HG02840 (cell line): Measurements from ENCODE around the gene PLEKHG3.
"Not testable (repeated sequence)": the region's sequence is repeated elsewhere in the genome, so short reads cannot be mapped to it uniquely, and the experiment has no call there.

Source experiments
- ATAC-seq: cut with Tn5 transposase; IDR thresholded peaks from one replicate; pipeline ENCODE4 v1.9.1; 2021; ENCODE audit warnings: mild to moderate bottlenecking, moderate library complexity, moderate number of reproducible peaks; ENCODE audit not compliant: unreplicated experiment, low FRiP score

The PLEKHG3 gene

DNA sequence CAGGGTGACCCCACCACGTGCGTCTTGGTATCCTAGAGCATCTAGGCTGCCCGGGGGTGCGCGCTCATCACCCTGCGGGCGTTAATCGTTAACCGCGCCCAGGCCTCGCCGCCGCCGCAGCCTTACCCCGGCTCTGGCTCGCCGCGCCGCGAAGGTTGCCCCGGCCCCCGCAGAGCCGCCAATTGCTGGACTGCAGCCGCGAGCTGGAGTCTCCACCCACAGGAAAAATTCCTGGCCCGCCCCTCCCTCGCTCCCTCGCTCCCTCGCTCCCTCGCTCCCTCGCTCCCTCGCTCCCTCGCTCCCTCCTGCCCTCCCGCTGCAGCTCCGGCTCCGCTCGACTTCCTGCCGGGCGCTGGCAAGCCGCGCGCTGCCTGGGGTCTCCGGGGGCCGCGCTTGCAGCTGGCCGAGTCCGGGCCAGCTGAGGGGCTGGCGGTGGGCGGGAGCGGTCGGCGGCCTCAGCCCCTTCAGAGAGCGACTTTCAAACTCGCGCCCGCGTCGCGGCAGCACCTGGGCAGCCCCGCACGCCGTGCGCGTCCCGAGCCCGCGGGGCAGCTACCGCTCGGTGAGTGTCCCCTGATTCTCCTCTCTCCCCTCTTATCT lies at the start of gene PLEKHG3:
Gene PLEKHG3 (plus strand): TSS at position 282 of the 600 bp plus-strand sequence. CDS start 23,208 bp downstream, outside the sequence.
- ATAC-seq, result no peak

DNA sequence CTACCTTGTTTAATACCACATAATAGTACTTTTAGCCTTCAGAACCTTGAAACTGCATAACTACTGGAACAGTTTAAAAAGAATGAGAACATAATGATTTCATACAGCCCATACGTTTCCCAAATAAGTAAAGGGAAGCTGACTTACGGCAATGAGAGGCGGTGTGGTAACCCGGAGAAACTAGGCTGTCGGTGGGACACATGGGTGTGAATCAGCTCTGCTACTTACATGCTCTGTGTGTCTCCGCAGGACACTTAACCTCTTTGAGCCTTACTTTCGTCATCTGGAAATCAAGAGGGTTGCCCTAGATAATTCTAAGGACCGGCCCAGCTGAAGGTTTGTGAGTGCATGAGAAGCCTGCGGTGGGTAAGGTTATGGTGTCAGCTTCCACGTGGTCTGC lies 49.3 kb upstream of the PLEKHG3 start:
- ATAC-seq, result no peak

DNA sequence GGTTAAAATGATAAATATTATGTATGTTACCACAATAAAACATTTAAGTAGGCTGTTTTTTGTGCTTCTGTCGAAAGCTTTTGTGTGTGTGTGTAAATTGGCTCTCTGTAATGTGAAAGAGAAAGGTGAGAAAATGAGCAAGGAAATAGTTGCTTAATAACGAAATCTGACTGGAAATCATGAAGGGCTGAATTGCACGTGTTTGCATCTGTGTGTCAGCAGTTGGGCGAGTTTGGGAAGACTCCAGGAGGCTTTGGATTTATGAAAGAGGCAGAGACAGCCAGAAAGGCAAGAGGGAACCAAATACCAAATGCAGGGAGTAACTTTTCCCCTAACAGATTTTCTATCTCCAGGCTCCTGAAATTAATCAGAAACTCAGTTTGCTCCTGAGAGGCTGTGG lies 47.2 kb upstream of the PLEKHG3 start:
- no peak for ATAC-seq

DNA sequence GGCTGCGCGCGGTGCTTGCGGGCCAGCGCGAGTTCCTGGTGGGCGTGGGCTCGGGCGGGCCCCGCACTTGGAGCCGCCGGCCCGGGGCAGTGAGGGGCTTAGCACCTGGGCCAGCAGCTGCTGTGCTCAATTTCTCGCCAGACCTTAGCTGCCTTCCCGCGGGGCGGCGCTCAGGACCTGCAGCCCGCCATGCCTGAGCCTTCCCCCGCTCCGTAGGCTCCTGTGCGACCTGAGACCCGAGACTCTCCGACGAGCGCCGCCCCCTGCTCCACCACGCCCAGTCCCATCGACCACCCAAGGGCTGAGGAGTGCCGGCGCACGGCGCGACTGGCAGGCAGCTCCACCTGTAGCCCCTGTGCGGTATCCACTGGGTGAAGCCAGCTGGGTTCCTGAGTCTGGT lies 46.0 kb upstream of the PLEKHG3 start:
- ATAC-seq, result no peak

DNA sequence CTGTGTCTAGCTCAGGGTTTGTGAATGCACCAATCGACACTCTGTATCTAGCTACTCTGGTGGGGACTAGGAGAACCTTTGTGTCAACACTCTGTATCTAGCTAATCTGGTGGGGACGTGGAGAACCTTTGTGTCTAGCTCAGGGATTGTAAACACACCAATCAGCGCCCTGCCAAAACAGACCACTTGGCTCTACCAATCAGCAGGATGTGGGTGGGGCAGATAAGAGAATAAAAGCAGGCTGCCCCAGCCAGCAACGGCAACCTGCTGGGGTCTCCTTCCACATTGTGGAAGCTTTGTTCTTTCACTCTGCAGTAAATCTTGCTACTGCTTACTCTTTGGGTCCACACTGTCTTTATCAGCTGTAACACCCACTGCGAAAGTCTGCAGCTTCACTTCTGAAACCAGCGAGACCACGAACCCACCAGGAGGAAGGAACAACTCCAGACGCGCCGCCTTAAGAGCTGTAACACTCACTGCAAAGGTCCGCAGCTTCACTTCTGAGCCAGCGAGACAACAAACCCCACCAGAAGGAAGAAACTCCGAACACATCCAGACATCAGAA lies 45.4 kb upstream of the PLEKHG3 start:
- not testable (repeated sequence) for ATAC-seq

DNA sequence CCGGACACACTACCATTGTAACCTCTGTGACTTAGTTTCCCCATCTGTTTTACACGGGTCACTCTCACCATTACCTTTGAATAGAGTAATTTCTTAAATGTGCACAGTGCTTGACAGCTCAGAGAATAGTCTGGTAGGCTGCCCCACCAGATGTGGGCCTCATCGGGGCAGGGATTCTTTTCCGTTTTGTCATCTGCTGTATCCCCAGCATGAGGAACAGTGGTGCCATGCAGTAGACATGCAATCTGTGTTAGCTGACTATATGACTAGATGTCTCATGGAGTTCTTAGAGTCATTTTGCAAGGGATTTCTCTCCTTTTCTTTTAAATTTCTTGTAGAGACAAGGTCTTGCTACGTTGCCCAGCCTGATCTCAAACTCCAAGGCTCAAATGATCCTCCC lies 44.9 kb upstream of the PLEKHG3 start:
- ATAC-seq, result no peak

DNA sequence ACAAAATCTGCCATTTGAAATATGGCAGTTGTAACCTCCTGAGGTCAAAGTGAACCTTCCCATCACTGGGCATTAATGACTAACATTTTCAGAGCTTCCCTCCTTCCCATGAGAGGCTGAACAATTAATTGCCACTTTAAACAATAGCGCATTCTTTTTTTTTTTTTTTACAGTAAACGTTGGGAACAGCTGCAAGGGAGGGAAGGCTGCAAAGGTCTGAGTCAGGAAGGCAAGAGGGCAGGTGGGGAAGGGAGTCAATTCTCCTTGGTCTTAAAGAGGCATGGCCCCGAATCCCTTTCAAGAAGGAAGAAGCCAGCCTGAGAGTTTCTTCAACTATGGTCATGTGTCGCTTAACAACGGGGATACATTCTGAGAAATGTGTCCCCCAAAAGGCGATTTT lies 41.0 kb upstream of the PLEKHG3 start:
- ATAC-seq, result no peak

DNA sequence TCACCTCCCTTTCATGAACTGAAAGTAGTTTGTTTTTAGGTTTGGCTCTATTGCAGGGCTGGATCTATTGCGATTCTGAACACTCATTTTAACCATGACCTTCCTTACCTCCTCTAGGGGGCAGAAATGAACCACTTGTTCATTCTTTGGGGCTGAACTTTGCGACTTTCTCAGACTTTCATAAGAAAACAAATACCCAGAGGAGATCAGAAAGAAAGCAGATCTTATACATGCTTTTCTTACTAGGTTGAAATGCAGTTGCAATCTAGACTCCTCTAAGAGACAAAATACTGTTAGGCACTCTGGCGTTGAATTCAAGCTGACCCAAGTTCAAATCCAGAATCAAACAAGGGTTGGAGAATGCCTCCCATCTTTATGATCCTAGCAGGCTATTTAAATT lies 32.6 kb upstream of the PLEKHG3 start:
- ATAC-seq, result no peak

DNA sequence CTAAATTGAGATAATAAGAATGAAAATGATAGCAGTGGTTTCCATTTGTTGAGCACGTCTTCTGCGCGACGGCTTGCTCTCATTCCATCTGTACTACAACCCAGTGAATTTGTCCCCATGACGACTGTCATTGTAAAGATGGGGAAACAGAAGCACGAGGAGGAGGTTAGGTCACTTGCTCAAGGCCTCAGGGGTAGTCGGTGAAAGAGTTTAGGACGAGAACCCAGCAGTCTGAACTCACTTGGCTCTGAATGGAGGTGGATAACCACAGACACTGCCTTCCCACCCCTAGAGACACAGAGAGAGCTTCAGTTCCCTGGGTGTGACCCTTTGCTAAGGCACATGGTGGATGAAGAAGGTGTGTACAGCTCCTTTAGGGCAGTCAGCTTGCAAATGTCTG lies 30.9 kb upstream of the PLEKHG3 start:
- ATAC-seq, result no peak

DNA sequence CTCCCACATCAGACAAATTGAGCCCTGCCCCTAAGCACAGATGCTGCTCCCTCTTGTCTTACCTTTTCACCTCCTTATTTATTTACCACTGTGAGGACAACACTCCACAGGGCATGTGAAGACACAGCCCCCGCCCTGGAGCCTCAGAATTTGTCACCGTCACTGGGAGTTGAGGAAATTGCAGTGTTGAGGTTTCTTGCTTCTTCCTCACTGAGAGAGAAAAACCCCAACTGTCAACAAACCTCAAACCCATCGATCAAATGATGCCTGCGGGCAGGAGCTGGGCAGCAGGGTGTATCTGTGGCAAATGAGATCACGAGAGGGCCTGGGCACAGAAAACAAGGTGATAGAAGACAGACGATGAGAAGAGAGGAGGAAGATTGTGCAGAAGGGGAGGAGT lies 30.5 kb upstream of the PLEKHG3 start:
- no peak for ATAC-seq

DNA sequence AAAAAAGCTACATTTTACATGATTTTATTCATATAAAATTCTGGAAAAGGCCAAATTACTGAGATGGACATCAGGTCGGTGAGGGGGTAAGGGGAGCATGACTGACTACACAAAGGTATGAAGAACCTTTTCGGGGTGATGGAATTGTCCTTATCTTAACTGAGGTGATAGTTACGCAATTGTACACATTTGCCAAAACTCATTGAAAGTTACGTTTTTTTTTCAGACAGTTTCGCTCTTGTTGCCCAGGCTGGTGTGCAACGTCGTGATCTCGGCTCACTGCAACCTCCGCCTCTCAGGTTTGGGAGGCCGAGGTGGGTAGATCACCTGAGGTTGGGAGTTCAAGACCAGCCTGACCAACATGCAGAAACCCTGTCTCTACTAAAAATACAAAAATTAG lies 29.4 kb upstream of the PLEKHG3 start:
- ATAC-seq, result no peak

DNA sequence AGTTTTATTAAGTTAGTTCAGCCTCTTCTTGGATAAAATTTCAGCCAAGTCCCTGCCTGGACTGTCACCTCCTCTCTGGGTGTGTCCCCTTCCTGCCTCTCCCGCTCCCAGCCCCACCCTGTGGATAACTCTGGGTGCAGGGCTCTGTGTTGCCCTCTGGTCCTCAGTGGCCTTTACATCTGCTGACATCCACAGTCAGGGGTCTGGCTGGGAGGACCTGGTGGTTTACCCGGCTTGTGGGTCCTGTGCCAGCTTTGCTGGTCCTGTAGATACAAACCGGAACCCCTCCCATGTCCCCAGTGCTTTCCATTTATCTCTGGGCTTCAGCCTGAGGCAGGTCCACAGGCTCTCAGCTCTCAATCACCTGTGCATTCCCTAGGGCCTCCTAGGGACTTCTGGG lies 28.9 kb upstream of the PLEKHG3 start:
- ATAC-seq, result no peak

DNA sequence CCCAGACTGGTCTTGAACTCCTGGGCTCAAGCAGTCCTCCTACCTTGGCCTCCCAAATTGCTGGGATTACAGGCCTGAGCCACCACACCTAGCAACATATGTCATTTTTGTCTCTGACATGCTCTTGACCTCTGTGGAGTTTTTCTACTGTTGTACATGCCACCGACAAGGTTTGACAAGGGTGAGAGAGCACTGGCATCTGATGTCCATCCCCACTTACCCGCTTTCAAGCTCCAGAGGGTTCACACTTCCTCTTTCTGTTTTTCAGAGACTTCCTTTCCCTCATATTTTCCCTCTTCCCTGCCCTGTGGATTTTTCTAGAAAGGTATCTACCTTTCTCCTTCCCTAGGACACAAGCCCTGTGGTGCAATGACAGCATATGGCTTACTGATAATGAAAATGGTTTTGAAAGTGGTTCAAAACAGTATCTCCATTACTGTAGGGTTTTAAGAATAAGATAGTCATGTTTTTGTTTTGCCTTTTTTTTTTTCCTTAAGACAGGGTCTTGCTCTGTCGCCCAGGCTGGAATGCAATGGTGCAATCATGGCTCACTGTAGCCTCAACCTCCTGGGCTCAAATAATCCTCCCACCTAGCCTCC lies 27.7 kb upstream of the PLEKHG3 start:
- no peak for ATAC-seq

DNA sequence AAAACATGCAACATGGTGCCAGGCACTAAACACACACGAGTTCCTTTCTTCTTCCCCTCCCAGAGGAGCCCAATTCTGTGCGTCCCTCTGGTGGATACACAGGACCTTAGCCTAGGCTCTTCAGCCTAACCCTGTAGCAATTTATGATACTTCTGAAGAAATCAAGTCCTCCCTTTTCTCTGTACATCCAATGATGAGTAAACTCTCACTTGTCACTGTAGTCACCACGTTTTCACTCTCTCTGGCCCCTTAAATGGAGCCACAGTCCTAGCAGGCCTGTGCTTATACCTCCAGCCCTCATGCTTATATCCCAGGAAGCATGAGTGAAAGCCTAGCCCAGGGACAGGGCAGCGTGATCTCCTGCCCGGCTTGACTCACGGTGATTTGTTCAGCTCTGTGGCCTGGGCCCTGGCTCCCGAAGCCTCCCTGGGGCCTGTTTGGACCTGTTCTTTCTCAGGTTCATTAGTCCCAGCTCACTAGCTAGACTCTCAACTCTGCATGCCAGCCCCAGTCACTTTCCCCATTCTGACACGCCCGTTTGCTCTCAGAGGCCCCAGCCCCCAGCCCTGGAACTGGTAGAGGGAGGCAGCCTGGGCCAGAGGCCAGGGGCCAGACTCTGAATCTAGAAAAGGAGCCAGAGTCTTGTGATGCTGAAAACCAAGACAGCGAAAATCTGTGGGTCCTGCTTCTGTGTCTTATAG lies 24.1 kb upstream of the PLEKHG3 start:
- ATAC-seq, result no peak

DNA sequence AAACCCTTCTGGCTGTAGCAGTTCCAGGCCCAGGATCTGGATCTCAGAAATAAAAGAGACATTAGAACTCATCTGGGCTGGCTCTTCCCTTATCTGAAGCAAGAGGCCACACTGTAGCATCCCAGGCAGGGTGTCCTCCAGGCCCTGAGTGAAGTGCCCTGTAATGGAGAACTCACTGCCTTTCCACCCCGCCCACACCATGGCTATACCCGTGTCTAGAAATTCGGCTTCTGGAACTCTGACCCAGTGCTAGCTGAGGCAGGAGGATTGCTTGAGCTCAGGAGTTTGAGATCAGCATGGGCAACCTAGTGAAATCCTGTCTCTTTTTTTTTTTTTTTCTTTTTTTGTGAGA lies 23.5 kb upstream of the PLEKHG3 start:
- no peak for ATAC-seq

DNA sequence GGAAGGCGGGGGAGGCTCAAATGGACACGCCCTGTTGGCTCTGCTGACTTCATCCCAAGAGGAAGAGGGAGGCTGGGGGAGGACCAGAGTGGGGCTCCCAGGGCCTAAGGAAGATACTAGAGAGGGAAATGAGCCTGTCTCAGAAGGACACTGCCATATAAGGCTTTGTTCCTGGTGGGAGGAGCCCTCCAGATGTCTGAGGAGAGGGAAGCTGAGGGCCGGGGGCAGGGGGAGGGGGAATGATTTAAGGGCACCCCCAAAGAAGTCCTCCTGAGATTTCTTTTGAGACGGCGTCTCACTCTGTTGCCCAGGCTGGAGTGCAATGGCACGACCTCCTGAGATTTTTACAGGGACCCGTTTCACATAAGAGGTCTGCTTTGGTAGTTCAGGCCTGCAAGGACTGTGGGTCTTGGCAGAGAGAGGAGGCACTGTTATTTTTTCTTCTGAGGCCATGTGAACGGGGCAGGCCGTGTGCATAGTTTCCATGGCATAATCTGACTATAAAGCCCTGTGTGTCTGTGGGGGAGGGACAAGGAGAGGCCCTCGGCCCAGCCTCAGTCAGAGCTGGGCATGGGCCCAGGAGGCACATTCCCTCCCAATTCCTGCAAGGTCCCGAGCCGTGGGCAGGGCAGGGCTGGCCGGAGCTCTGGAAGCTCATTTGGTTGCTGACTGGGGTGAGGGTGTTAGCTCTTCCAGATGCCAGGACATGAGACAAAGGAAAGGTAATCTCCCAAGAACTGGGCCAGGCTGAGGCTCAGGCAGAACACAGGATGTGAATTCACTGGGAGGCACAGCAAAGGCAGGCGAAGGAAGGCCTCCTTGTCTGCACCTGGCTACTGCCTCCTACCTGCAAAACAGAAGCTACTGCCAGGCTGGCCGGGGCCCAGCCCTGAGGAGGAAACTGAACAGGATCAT lies 22.2 kb upstream of the PLEKHG3 start:
- no peak for ATAC-seq

DNA sequence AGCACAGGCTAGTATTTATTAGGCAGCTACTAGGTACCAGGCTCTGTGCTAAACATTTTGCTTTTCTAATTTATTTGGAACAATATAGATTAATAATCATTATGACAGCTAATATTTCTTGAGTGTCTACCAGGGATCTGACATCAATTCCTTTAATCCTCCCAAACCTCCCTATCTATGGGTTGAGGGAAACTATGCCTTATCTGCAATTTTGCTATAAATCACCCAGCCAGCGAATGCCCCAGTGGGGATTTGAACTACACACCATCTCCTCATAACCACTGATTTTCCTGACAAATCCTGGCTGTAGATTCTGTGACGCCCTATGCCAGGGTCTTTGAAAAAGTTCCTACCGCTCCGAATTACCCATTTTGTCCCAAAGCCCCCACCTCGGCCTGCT lies 21.4 kb upstream of the PLEKHG3 start:
- ATAC-seq, result no peak

DNA sequence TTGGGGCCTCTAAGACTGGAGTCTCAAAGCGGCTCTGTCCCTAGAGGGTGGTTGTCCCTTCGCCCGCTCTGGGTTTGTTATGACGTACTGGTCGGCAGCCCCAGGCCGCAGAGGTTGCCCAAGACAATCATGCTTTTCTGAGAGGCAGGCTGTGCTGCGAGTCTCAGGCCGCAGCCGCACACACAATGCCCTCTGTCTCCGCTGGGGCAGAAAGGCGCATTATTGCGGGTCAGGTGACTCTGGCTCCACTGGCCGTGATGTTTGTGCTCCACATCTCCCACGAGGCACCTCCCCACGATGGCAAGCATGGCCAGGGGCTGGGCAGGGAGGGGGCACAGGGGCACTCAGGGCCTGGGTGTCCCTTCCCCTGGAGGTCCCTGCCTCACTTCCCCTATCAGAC lies 21.0 kb upstream of the PLEKHG3 start:
- ATAC-seq, result no peak

DNA sequence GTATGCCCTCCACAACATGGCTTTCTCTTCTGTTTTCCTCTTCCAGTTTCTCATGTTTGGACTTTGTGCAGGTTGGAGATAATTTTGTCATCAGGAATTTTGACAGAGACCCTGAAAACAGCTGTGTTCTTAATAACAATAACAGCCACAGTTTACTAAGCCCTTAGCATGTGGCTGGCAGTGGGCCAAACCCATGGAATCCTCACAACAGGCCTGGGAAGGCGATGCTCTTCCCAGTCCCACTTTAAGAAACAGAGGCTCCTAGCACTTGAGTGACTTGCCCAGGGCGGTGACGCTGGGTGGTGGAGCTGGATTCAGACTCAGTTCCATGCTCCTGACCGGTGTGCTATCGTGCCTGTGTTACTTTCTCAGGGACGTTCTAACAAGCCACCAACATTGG lies 20.1 kb upstream of the PLEKHG3 start:
- ATAC-seq, result no peak

DNA sequence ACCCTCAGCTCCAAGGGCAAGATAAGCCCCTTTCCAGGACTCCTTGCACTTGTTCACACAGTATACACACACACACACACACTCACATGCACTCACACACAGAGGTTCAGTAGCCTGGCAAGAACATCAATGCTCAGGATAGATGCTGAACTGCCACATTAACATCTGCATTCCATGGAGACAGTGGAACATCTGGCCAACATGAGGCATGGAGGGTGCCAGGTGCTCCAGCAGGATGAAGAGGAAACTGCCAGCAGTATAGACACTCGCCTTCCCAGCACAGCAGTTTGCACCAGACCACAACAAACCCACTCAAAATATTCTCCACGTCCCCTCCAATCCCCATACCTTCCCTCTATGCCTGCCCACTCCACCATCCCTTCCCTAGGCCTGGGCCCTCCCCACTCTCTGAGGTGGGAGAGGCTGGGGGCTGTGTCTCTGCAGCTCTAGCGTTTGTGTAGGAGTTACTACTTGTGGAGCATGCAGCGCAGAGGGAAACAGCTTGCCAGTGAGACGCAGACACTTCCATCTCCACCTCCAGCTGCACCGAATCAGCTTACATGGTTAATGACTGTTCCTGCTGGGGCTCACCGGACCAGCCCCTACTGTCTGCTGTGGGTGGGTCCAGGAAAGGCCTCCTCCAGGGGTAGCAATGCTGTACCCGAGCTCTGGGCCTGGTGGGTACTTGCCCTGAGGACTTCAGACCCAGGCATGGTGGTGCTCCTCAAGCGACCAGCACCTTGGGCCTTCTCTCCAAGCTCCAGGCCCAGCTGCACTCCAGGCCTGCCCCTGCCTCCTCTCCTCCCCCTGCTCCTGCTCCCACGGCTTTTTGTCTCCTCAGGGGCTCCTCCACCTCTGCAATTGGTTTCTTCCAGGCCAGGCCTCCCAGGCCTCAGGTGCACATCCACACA lies 18.6 kb upstream of the PLEKHG3 start:
- ATAC-seq, result no peak
